Measurements from ENCODE around the gene ZNF697. TPM values are rescaled to one million over a fixed set of nuclear protein-coding genes. Genes with fewer than 3 reads are reported as not detected.

The ZNF697 gene
- total RNA-seq, 1 experiment from 2014 or later = 2.9 TPM

- Mint-ChIP-seq H3K27ac (ENCODE audit: unreplicated experiment) (no peak overlapping the region), H3K27me3 (ENCODE audit: insufficient read depth, unreplicated experiment) (peaks cover 2% of the 10 kb centered on the region), H3K4me1 (ENCODE audit: low read depth, unreplicated experiment) (no peaks in the 10 kb centered on the region), H3K9me3 (ENCODE audit: unreplicated experiment) (no peaks in the 10 kb centered on the region), H3K36me3 (ENCODE audit: insufficient read depth, unreplicated experiment) (no peaks in the 10 kb centered on the region), H3K4me3 (ENCODE audit: unreplicated experiment) (no peak overlapping the region)
- no TSS peak for BruUV-seq (replicated peaks)
- DNase-seq = no peak
- no peaks in the 10 kb centered on the region for H3K9me3 ChIP-seq
- no peaks in the 10 kb centered on the region for H3K27me3 ChIP-seq (replicated peaks; ENCODE audit: control insufficient read depth, insufficient read depth, low read length)
- H3K36me3 ChIP-seq (ENCODE audit: control insufficient read depth, insufficient read depth, low read length) = no peaks in the 10 kb centered on the region
- intact Hi-C loops (cut with micrococcal nuclease; ENCODE audit: unreplicated experiment) = no loop called here
- H3K4me1 ChIP-seq = no peaks in the 10 kb centered on the region
- no peak for TF ChIP-seq CTCF (IDR thresholded peaks at IDR 0.05; ENCODE audit: insufficient read depth in 1 of 2, low read depth in 1 of 2, low read length in 1 of 2, severe bottlenecking in 1 of 2, unreplicated experiment in 1 of 2)
- ChIA-PET CTCF (no interaction called here), POLR2A (no interaction called here)
- no peak overlapping the region for H3K4me3 ChIP-seq (ENCODE audit: low read depth, low read length)
These were observed 33.5 kb upstream of the ZNF697 start for GRCh38 chr1:119681560-119681959.

GRCh38 chr1:119680723-119681122, 32.7 kb upstream of the ZNF697 start:
- Histone ChIP-seq H3K4me1 (no peaks in the 10 kb centered on the region), H3K9me3 (no peaks in the 10 kb centered on the region), H3K36me3 (ENCODE audit: control insufficient read depth, insufficient read depth, low read length) (no peaks in the 10 kb centered on the region), H3K4me3 (ENCODE audit: low read depth, low read length) (no peak overlapping the region), H3K27me3 (replicated peaks; ENCODE audit: control insufficient read depth, insufficient read depth, low read length) (no peaks in the 10 kb centered on the region)
- DNase-seq = no peak
- POLR2A ChIA-PET = no interaction called here
- intact Hi-C loops (cut with micrococcal nuclease; ENCODE audit: unreplicated experiment) = no loop called here
- Mint-ChIP-seq H3K27me3 (ENCODE audit: insufficient read depth, unreplicated experiment) (peaks cover 2% of the 10 kb centered on the region), H3K36me3 (ENCODE audit: insufficient read depth, unreplicated experiment) (no peaks in the 10 kb centered on the region), H3K27ac (ENCODE audit: unreplicated experiment) (no peak overlapping the region), H3K4me3 (ENCODE audit: unreplicated experiment) (no peak overlapping the region), H3K9me3 (ENCODE audit: unreplicated experiment) (no peaks in the 10 kb centered on the region), H3K4me1 (ENCODE audit: low read depth, unreplicated experiment) (no peaks in the 10 kb centered on the region)
- CTCF ChIA-PET = no interaction called here
- no TSS peak for BruUV-seq (replicated peaks)
- no peak for TF ChIP-seq CTCF (IDR thresholded peaks at IDR 0.05; ENCODE audit: insufficient read depth in 1 of 2, low read depth in 1 of 2, low read length in 1 of 2, severe bottlenecking in 1 of 2, unreplicated experiment in 1 of 2)

- no peaks in the 10 kb centered on the region for H3K27me3 ChIP-seq (replicated peaks; ENCODE audit: control insufficient read depth, insufficient read depth, low read length)
- no peak overlapping the region for H3K4me3 Mint-ChIP-seq (ENCODE audit: unreplicated experiment)
- H3K9me3 ChIP-seq = no peaks in the 10 kb centered on the region
- BruUV-seq (replicated peaks) = no TSS peak
- H3K27me3 Mint-ChIP-seq (ENCODE audit: insufficient read depth, unreplicated experiment) = peaks cover 2% of the 10 kb centered on the region
- DNase-seq = no peak
- ChIA-PET CTCF (no interaction called here), POLR2A (no interaction called here)
- H3K9me3 Mint-ChIP-seq (ENCODE audit: unreplicated experiment) = no peaks in the 10 kb centered on the region
- no peaks in the 10 kb centered on the region for H3K4me1 ChIP-seq
- no peaks in the 10 kb centered on the region for H3K36me3 Mint-ChIP-seq (ENCODE audit: insufficient read depth, unreplicated experiment)
- no peak overlapping the region for H3K27ac Mint-ChIP-seq (ENCODE audit: unreplicated experiment)
- TF ChIP-seq CTCF (IDR thresholded peaks at IDR 0.05; ENCODE audit: insufficient read depth in 1 of 2, low read depth in 1 of 2, low read length in 1 of 2, severe bottlenecking in 1 of 2, unreplicated experiment in 1 of 2) = no peak
- H3K4me1 Mint-ChIP-seq (ENCODE audit: low read depth, unreplicated experiment) = no peaks in the 10 kb centered on the region
- intact Hi-C loops (cut with micrococcal nuclease; ENCODE audit: unreplicated experiment) = no loop called here
- no peak overlapping the region for H3K4me3 ChIP-seq (ENCODE audit: low read depth, low read length)
- no peaks in the 10 kb centered on the region for H3K36me3 ChIP-seq (ENCODE audit: control insufficient read depth, insufficient read depth, low read length)
These were observed 32.1 kb upstream of the ZNF697 start for GRCh38 chr1:119680193-119680592.

Measured in Caco-2 (cell line).